GM04503 (cell line): Measurements from ENCODE around the gene SATB1.
"Not testable (repeated sequence)": the region's sequence is repeated elsewhere in the genome, so short reads cannot be mapped to it uniquely, and the experiment has no call there.

Experiments
- DNase-seq: peaks from one replicate; pipeline ENCODE4 v3.0.0-alpha.2; 2012; ENCODE audit warnings: low read depth

The SATB1 gene

DNA sequence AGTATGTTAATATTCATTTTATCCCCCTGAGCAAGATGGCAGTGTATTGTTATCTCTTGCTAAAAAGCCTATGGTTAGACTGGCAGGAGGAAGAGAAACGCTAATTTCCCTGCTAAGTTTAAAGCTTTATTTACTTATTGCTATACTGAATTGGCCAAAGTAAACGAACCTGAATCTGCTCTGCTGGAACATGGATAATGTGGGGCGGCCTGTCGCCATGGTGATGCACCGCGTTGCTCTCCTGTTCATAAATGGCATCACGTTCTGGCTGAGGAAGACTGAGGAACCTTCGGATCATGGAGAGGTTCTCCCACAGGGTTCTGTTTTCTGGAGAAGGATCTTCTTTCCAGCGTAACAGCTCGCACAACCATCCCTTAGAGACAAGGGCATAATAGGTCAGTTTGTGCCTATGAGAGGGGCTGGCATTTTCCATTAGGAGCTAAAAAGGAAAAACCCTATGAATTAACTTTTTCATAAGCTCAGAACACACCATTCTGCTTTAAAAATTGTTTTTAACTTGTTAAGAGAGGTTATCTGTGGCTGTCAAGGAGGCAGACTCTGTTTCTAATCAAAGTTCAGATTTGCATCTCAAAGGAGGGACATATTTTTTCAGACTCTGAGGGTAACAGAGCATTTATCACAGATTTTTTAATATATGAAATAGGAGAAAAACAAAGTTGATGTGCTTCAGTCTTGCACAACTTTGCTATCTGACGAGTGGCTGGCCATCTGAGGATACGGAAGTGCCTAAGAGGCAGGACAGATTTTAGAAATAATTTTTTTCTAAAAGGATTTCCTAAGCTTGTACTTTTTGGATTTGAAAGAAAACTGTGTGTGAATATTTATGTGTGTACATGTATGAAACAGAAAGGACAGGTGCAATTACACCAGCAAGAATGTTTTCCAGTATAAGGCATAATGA is 73.1 kb downstream of the SATB1 start:
- DNase-seq: no peak

DNA sequence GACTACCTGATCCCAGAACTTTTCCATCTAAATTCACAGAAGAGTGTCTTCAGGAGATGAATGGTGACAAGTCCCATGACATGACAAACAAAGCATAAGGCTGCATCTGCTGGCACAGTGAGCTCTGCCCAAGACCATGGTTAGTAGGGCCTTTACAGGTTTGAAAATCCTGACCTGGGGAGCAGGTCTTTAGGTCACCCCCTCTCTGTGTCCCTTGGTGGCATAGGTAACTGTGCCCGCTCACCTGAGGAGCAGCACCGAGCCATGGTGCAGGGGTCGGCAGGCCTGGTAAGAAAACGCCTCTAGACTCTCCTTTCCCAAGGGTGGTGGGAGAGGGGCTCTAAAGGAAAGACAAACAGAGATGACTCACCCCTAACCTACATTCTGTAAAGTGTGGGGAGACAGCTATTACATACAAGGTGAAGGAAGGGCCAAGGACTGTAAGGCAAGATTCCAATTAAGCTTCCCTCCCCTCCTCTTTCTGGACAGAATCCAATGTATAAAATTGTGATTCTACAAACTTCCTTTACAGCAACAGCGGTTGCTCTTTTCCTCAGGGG is 74.0 kb downstream of the SATB1 start:
- no peak for DNase-seq

DNA sequence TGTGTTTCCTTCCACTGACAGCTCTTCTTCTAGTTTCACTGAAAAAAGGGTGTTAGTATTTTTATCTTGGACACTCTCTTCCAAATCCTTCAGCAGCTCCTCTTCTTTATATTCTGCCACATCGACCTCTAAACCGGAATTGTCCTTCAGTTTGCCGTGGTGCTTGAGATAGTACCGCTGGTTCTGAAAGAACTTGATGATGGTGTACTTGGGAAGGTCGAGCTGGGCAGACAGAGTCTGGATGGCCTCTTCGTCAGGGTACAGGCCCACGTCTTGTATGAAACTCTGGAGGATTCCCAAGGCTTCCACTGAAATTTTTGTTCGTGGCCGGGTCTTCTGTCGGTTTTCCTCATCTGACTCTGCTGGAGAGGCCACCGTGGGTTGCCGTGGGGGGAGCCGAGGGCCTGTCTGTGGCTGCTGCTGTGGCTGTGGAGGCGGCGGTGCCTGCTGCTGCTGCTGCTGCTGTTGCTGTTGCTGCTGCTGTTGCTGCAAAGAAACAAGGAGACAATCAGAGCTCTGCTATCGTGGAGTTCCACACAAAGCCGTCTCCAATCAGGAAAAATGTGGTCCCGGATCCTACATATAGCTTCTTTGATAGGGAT is 75.8 kb downstream of the SATB1 start:
- DNase-seq: no peak

DNA sequence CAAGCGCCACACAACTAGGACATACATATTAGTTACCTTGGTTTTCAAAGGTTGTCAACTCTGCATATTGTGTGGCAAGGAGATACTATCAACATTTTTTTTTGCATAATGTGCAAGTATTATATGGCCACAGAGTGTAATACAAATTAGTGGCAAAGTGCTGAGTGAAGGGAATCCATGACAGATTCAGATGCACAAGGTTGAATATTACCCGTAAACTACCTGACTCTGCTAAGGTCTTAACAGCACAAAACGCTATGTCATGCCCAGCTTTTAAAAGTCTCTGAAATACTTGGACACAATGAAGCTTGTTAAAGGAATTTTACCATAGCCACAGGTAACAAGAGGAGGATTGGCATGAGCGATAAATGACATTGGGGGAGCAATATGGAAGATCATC is 79.0 kb downstream of the SATB1 start:
- DNase-seq: no peak

DNA sequence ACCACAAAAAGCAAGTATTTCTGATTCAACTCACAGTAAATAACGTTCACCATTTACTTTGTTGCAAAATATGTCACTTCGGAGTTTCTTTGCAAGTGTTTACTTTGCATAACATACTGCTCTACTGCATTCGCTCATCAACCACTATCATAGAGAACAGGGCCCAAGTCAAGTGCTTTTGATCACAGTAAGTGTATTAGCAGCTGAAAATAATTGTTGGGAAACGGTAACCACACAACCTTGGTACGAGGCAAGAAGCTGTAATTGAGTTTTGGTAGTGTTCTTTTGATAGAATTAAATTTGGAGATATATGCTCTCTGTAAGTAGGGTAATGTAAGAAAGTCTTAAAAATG is 80.1 kb downstream of the SATB1 start:
- no peak for DNase-seq

DNA sequence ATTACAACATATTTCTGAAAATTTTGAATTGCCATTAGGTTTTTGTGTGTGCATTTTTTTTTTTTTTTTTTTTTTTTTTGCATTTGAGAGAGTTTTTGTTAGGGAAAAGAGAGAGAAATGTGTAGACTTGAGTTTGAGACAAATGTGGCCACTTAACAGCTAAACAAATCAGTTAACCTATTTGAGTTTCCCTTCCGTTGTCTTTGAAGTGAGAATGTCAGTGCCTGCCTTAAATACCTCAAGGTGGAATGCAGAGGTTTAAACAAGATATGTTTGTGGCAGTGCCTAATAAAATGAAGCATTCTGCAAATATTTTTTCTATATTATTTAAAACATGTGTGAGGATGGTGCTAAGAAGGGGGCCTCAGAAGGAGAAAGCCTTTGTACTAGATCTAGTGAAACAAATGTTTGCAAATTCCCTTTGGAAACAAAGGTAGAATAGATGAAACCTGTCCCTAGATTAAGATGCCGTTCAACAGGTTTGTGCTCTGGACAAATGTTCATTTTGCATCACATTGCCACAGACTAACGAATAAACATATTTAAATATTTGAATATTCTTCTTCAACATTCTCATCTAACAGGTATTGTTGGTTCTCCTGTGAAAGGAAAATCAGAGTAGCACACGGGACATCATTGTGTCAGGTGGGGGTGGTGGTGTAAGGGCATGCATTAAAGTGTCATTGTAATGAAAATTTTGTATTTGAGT is 80.7 kb downstream of the SATB1 start:
- DNase-seq: no peak

DNA sequence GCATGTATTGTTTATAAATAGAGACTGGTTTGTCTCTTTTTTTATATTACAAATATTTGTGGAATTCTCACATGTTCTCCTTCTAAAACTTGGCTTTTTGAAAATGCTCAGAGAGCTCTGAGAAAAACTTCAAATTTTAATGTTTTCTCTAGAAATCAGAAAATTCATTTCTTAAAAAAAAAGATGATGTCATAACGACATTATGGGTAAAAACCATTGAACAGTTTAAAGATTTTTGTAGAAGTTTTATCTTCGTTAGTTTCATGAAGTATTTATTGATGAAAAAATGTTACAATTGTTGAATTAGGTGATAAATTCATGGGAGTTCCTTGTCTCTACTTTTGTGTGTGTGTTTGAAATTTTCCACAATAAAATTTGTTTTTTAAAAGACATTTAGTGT is 81.3 kb downstream of the SATB1 start:
- no peak for DNase-seq

DNA sequence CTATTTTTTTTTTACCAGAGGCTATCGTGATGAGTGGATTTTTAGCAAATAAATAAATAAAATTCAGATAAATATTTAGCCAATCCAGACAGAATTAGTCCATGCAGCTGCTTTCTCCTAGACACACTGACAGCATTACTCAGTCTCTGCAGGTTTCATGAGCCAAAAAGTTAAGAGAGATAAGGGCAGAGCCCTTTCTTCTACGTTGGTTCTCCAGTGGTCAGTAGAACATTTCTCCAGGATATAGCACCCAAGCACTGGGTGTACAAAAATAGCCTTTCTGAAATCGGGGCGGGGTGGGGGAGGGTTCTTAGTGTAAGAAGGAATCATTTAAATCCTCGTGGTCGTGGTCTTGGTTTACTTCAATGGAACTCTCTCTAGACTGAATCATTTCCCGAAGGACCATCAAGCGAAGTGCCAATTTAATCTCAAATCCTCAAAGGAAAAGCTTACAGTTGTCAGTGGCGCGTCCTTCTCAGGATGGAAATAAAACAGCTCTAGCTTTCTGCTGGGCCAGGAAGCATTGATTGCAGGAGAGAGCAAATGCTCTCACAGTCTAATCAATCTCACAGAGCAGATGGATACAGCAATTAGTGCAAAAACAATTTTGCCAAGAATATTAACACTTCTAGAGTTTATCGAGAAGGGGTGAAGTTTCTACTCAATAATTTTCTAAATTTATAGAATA is 86.2 kb downstream of the SATB1 start:
- DNase-seq: no peak

DNA sequence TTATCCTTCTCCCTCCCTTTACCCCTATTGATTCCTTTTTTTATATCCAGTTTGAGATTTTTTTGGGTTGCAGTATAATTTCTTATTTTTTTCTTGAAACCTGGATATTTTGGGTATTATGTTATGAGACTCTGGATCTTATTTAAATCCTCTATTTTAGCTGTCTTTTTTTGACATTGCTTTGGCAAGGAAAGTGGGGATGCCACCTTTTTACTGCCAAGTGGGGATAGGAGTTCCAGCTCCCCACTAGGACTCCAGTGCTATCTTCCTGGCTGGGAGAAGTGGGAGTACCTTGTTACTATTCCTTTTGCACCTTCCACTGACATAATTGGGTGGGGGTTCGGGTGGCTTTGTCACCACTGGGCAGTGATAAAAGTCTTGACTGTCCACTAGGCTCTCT is 87.9 kb downstream of the SATB1 start:
- DNase-seq: no peak

DNA sequence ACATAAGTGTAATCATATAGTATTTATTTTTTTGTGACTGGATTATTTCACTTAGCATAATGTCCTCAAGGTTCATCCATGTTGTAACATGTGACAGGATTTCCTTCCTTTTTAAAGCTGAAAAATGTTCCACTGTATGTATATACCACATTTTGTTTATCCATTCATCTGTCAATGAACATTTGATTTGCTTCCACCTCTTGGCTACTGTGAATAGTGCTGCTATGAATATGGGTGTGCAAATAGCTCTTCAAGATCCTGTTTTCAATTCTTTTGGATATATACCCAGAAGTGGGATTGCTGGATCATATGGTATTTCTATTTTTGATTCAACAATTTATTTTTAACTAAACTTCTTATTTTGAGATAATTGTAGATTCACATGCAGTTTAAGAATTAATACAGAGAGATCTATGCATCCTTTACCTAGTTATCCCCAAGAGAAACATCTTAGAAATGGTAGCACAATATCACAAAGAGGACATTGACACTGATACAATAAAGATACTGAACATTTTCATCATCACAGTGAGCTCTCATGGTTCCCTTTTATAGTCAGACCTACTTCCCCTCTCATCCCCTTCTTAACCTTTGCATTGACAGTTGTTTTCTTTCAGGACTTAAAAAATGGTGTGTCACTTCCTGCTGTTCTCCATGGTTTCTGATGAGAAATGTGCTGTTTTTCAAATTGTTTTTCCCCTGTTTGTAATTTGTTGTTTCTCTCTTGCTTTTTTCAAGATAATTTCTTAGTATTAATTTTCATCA is 90.1 kb downstream of the SATB1 start:
- no peak for DNase-seq

DNA sequence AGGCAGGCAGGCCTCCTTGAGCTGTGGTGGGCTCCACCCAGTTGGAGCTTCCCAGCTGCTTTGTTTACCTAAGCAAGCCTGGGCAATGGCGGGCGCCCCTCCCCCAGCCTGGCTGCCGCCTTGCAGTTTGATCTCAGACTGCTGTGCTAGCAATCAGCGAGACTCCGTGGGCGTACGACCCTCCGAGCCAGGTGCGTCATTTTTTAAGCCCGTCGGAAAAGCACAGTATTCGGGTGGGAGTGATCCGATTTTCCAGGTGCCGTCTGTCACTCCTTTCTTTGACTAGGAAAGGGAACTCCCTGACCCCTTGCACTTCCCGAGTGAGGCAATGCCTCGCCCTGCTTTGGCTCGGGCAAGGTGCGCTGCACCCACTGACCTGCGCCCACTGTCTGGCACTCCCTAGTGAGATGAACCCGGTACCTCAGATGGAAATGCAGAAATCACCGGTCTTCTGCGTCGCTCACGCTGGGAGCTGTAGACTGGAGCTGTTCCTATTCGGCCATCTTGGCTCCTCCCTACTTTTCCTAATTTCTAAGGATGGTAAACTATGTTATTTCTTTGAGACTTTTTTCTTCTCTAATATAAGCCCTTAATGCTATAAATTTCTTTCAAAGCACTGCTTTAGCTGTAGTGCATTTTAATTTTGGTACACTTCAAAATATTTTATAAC is 94.2 kb downstream of the SATB1 start:
- not testable (repeated sequence) for DNase-seq

DNA sequence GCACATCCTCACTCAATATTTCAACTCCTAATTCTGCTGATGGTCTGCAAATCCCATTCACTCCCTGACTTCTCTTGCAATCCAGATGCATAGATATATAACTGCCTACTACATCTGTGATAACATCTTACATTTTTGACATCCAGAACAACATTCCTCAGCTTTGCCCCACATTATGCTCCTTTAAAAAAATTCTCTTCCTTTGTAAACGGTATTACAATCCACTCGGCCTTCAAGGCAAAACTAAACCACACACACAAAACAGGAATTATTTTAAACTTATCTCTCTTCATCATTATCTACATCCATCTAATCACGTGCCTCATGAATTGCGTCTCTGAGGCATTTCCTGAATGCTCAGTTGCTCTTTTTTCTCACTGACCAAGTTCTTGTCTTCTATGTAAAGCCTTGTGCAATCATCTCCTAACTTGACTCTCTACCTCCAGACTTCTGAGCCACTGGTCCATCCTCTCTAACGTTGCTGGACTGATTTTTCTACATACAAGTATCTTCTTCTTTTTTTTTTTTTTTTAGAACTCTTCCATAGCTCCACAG is 117.0 kb downstream of the SATB1 start:
- DNase-seq: no peak

DNA sequence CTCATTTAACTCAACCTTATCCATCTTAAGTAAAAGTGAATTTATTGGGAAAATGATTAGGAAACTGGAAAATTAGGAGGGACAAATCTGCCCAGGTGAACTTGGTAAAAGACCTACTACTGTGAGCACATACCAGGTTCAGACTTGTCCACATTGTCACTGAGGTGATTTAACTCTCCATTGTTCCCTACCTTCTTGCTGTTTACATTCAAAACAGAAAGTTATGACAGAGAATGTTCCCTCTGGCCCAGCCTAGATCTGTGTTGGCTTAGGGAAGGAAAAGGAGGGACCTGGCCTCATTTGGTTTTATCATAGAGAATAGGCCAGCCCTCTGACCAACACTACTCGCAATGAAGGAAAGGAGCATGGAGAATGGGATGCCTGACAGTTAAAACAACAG is 117.6 kb downstream of the SATB1 start:
- DNase-seq: no peak

DNA sequence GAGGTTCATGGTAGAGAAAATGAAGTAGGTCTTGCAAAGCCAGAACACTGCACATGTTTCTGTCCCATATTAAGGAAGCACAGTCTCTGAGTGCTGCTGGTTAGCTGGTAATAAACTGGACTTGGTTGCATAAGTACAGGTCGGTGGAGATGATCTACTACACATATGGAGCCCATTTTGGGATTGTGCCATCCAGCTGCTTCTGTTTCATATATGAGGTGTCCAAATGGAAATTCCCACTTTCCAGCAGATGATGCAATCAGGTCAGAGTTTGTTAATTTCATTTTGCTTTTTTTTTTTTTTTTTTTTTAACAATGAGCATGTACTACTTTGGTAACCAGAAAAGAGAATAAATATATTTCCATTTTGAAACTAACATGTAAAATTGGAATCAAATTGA is 122.6 kb downstream of the SATB1 start:
- DNase-seq: no peak

DNA sequence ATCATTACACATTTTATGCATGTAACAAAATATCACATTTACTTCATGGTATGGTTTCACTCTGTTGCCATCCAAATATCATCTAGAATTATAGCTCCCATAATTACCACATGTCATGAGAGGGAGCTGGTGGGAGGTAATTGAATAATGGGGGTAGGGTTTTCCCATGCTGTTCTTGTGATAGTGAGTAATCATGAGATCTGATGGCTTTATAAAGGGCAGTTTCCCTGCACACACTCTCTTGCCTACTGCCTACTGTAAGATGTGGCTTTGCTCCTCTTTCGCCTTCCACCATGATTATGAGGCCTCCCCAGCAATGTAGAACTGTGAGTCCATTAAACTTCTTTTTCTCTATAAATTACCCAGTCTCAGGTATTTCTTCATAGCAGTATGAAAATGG is 123.4 kb downstream of the SATB1 start:
- no peak for DNase-seq

DNA sequence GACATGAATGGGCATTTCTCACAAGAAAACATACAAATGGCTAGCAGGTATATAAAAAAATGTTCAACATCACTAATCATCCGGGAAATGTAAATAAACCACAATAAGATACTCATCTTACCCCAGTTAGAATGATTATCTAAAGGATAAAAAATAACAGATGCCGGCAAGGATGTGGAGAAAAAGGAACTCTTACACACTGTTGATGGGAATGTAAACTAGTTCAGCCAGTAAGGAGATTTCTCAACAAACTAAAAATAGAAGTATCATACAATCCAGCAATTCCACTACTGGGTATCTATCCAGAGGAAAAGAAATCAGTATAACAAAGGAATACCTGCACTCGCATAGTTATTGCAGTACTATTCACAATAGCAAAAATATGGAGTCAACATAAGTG is 124.2 kb downstream of the SATB1 start:
- no peak for DNase-seq

DNA sequence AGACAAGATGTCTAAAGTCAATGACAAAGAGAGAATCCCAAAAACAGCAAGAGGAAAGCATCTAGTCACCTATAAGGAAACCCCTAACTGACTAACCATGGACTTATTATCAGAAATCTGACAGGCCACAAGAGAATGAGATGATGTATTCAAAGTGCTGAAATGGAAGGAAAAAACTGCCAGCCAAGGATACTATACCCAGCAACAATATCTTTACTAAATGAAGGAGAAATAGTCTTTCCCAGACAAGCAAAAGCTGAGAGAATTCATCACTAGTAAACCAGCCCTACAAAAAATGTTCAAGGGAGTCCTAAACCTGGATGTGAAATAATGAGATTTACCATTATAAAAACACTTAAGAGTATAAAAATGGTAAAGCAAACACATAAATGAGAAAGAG is 128.0 kb downstream of the SATB1 start:
- DNase-seq: no peak
